Loucy (cell line): Measurements from ENCODE around the gene CPA5.

Source experiments
- CTCF ChIP-seq: fragments of 200-600 bp; sonication (generic); conservative IDR thresholded peaks from 2 replicates; pipeline ENCODE4 v1.5.1; 2014; ENCODE audit warnings: mild to moderate bottlenecking, antibody characterized with exemption, low read length
- EZH2phosphoT487 ChIP-seq: fragments of 200-600 bp; IDR thresholded peaks from 2 replicates; pipeline ENCODE4 v1.6.1; 2018; ENCODE audit warnings: antibody characterized with exemption, mild to moderate bottlenecking, moderate library complexity, borderline replicate concordance

GRCh38 chr7:130367088-130367755 lies 22.6 kb downstream of the CPA5 start:
- TF ChIP-seq CTCF (no peak), EZH2phosphoT487 (no peak)
